Liver (tissue), 9 donors: Measurements from ENCODE around the gene FRRS1. TPM values are rescaled to one million over a fixed set of nuclear protein-coding genes. Genes with fewer than 3 reads are reported as not detected.

Experiments used
- DNase-seq: peaks from one replicate; pipeline ENCODE4 v3.0.0-alpha.2; 2017; ENCODE audit warnings: low spot score
- H3K27ac ChIP-seq, 2 donors: one replicate each; pipeline ENCODE4 v1.7.0; 2013; ENCODE audit warnings: inconsistent platforms in 2 of 2, low read length in 2 of 2, control low read depth in 1 of 2, low read depth in 1 of 2, mild to moderate bottlenecking in 1 of 2
- H3K27me3 ChIP-seq, 4 donors: one replicate each; pipeline versions ENCODE4 v1.6.1 to v1.7.0; 2013; ENCODE audit warnings: low read length in 3 of 4, inconsistent platforms in 1 of 4, mild to moderate bottlenecking in 1 of 4, moderate library complexity in 1 of 4; ENCODE audit not compliant: control insufficient read depth in 4 of 4, insufficient read depth in 4 of 4
- H3K36me3 ChIP-seq, 4 donors: one replicate each; pipeline versions ENCODE4 v1.6.1 to v1.7.0; 2013; ENCODE audit warnings: low read length in 3 of 4, mild to moderate bottlenecking in 3 of 4, low read depth in 1 of 4, moderate library complexity in 1 of 4; ENCODE audit not compliant: control insufficient read depth in 4 of 4, insufficient read depth in 3 of 4
- H3K4me1 ChIP-seq, 4 donors: one replicate each; pipeline versions ENCODE4 v1.6.1 to v1.7.0; 2013; ENCODE audit warnings: low read length in 3 of 4, mild to moderate bottlenecking in 3 of 4, moderate library complexity in 1 of 4; ENCODE audit not compliant: control insufficient read depth in 4 of 4, insufficient read depth in 4 of 4
- H3K4me3 ChIP-seq, 3 donors: one replicate each; pipeline versions ENCODE4 v1.6.1 to v1.7.0; 2013; ENCODE audit warnings: low read length in 3 of 3, control low read depth in 1 of 3, low read depth in 1 of 3, mild to moderate bottlenecking in 1 of 3
- H3K9ac ChIP-seq, 2 donors: one replicate each; pipeline ENCODE4 v1.7.0; 2013; ENCODE audit warnings: low read length in 2 of 2, mild to moderate bottlenecking in 2 of 2, moderate library complexity in 2 of 2, control low read depth in 1 of 2, low read depth in 1 of 2
- H3K9me3 ChIP-seq, 4 donors: one replicate each; pipeline versions ENCODE4 v1.6.1 to v1.7.0; 2013; ENCODE audit warnings: low read length in 3 of 4; ENCODE audit not compliant: control insufficient read depth in 4 of 4
- ATF3 ChIP-seq: IDR thresholded peaks from 2 replicates; pipeline ENCODE4 v1.6.1; 2016; ENCODE audit warnings: antibody characterized with exemption
- EGR1 ChIP-seq, 2 donors: IDR thresholded peaks; 2 replicates each; pipeline ENCODE4 v1.6.1; 2016 to 2018; ENCODE audit warnings: antibody characterized with exemption in 2 of 2, low read depth in 2 of 2
- FOXA1 ChIP-seq: IDR thresholded peaks from 2 replicates; pipeline ENCODE4 v1.6.1; 2016; ENCODE audit warnings: antibody characterized with exemption
- FOXA2 ChIP-seq: IDR thresholded peaks from 2 replicates; pipeline ENCODE4 v1.6.1; 2016; ENCODE audit warnings: antibody characterized with exemption
- GABPA ChIP-seq, 2 donors: IDR thresholded peaks in 1 of 2; conservative IDR thresholded peaks in 1 of 2; 2 replicates each; pipeline ENCODE4 v1.6.1; 2016; ENCODE audit warnings: antibody characterized with exemption in 2 of 2, mild to moderate bottlenecking in 1 of 2, moderate library complexity in 1 of 2
- HNF4A ChIP-seq, 2 donors: conservative IDR thresholded peaks; 2 replicates each; pipeline ENCODE4 v1.6.1; 2016; ENCODE audit warnings: antibody characterized with exemption in 2 of 2, mild to moderate bottlenecking in 2 of 2
- HNF4G ChIP-seq: IDR thresholded peaks from 2 replicates; pipeline ENCODE4 v1.6.1; 2016; ENCODE audit warnings: antibody characterized with exemption
- JUND ChIP-seq, 2 donors: IDR thresholded peaks; 2 replicates each; pipeline ENCODE4 v1.6.1; 2016; ENCODE audit warnings: antibody characterized with exemption in 2 of 2
- NR2F2 ChIP-seq: IDR thresholded peaks from 2 replicates; pipeline ENCODE4 v1.6.1; 2016; ENCODE audit warnings: antibody characterized with exemption
- RAD21 ChIP-seq, 2 donors: IDR thresholded peaks; 2 replicates each; pipeline ENCODE4 v1.6.1; 2016; ENCODE audit warnings: antibody characterized with exemption in 2 of 2, mild to moderate bottlenecking in 2 of 2
- REST ChIP-seq: IDR thresholded peaks from 2 replicates; pipeline ENCODE4 v1.6.1; 2016; ENCODE audit warnings: antibody characterized with exemption, mild to moderate bottlenecking
- RXRA ChIP-seq, 2 donors: IDR thresholded peaks; 2 replicates each; pipeline ENCODE4 v1.6.1; 2017 to 2018; ENCODE audit warnings: antibody characterized with exemption in 2 of 2, mild to moderate bottlenecking in 1 of 2
- SP1 ChIP-seq: IDR thresholded peaks from 2 replicates; pipeline ENCODE4 v1.6.1; 2018; ENCODE audit warnings: antibody characterized with exemption, mild to moderate bottlenecking
- TAF1 ChIP-seq: conservative IDR thresholded peaks from 2 replicates; pipeline ENCODE4 v1.6.1; 2016; ENCODE audit warnings: antibody characterized with exemption, mild to moderate bottlenecking
- YY1 ChIP-seq: IDR thresholded peaks from 2 replicates; pipeline ENCODE4 v1.6.1; 2016; ENCODE audit warnings: antibody characterized with exemption, mild to moderate bottlenecking
- WGBS: extraction: QIAGEN DNeasy Blood & Tissue Kit; methylation state at CpG from one replicate; pipeline ENCODE4 v1.1.7; 2013; 5-methylcytosine and 5-hydroxymethylcytosine counted together
- polyA plus RNA-seq, 2 donors: library from polyadenylated mRNA; stranded (reverse) in 1 of 2; unstranded in 1 of 2; fragments of 200-250 nt in 1 of 2; fragments of >200 nt in 1 of 2; fragmentation: Nextera tagmentation in 1 of 2; extraction: Ambion mirVana in 1 of 2; gene quantifications; one replicate each; pipeline versions ENCODE4 v1.2.1 to v1.2.3, GENCODE V29; 2013 to 2015
- total RNA-seq, 2 donors: library from RNA; depleted of rRNA; stranded (reverse); fragments of >200 nt; gene quantifications; one replicate each; pipeline ENCODE4 v1.2.3, GENCODE V29; 2014
- TF ChIP-seq, protein P1 (sequence below): fragments of 150-350 bp; IDR thresholded peaks from 2 replicates; pipeline ENCODE4 v1.5.1; 2017; ENCODE audit warnings: improper control_type of control experiment, low read depth, low read length; ENCODE audit not compliant: missing input control
- TF ChIP-seq, protein P2 (sequence below): IDR thresholded peaks from 2 replicates; pipeline ENCODE4 v1.6.1; 2016; ENCODE audit warnings: antibody characterized with exemption
- TF ChIP-seq, protein P3 (sequence below): IDR thresholded peaks from 2 replicates; pipeline ENCODE4 v1.6.1; 2016; ENCODE audit warnings: antibody characterized with exemption
- donor health status: healthy.
- donor health status: healthy.
- donor health status: healthy.
- donor health status: healthy.
- donor health status: healthy.

Gene FRRS1
- total and polyA plus RNA-seq, 4 donors, result 2.7 to 87.4 (median 30.4) TPM

DNA sequence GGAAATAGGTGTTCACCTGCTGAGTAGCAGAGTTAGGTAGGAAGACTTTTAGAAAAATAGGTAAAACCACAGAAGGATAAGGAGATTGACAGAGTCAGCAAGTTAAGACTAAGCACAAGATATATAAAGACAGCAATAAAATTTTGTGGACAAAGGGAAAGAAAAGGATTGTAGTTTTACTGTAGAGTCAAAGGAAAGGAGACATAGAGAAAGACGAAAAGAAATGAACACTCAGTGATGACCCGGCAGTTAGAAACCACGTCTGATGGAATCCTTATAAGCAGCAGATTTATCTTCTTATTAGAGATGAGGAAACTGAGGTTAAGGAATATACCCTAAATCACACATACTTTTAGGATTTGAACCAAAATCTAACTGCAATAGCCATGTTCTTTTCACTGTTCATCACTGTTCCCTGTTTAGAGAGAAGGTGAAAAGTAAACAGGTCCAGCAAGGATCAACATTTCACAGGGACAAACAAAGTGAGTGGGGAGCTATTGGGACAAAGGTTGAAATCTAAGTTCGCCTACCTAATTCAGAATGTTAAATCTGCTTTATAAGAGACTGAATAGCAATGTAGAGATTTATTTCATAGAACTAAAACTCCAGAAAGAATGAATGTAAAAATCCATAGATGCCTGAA, 6.8 kb downstream of the FRRS1 start:
- H3K9me3 ChIP-seq, result no peaks in the 10 kb centered on the region
- no peak for DNase-seq
- H3K4me3 ChIP-seq, result peak overlapping the region in 1 of 3 donors; percentile 40
- peaks cover 13 to 58% (median 28%) of the 10 kb centered on the region in 4 donors for H3K4me1 ChIP-seq
- TF ChIP-seq RXRA (IDR thresholded peaks at IDR 0.05) (peak; percentile 78 to 82), RAD21 (IDR thresholded peaks at IDR 0.05) (no peak), SP1 (peak; percentile 92), NR2F2 (no peak), TAF1 (no peak), EGR1 (IDR thresholded peaks at IDR 0.05; ENCODE audit: low read depth in 2 of 2) (peak in 1 of 2 donors; percentile 10), ATF3 (no peak), FOXA2 (peak; percentile 97), HNF4G (peak; percentile 44), YY1 (peak; percentile 74), JUND (IDR thresholded peaks at IDR 0.05) (peak in 1 of 2 donors; percentile 52), REST (peak; percentile 76), HNF4A (conservative IDR thresholded peaks at IDR 0.05) (peak; percentile 81 to 89), GABPA (IDR thresholded peaks at IDR 0.05 in 1 of 2, conservative IDR thresholded peaks at IDR 0.05 in 1 of 2) (no peak), FOXA1 (peak; percentile 97)
- TF ChIP-seq, protein P1, sequence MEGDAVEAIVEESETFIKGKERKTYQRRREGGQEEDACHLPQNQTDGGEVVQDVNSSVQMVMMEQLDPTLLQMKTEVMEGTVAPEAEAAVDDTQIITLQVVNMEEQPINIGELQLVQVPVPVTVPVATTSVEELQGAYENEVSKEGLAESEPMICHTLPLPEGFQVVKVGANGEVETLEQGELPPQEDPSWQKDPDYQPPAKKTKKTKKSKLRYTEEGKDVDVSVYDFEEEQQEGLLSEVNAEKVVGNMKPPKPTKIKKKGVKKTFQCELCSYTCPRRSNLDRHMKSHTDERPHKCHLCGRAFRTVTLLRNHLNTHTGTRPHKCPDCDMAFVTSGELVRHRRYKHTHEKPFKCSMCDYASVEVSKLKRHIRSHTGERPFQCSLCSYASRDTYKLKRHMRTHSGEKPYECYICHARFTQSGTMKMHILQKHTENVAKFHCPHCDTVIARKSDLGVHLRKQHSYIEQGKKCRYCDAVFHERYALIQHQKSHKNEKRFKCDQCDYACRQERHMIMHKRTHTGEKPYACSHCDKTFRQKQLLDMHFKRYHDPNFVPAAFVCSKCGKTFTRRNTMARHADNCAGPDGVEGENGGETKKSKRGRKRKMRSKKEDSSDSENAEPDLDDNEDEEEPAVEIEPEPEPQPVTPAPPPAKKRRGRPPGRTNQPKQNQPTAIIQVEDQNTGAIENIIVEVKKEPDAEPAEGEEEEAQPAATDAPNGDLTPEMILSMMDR, result no peak
- TF ChIP-seq, protein P2, sequence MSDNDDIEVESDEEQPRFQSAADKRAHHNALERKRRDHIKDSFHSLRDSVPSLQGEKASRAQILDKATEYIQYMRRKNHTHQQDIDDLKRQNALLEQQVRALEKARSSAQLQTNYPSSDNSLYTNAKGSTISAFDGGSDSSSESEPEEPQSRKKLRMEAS, result peak; percentile 15
- TF ChIP-seq, protein P3, sequence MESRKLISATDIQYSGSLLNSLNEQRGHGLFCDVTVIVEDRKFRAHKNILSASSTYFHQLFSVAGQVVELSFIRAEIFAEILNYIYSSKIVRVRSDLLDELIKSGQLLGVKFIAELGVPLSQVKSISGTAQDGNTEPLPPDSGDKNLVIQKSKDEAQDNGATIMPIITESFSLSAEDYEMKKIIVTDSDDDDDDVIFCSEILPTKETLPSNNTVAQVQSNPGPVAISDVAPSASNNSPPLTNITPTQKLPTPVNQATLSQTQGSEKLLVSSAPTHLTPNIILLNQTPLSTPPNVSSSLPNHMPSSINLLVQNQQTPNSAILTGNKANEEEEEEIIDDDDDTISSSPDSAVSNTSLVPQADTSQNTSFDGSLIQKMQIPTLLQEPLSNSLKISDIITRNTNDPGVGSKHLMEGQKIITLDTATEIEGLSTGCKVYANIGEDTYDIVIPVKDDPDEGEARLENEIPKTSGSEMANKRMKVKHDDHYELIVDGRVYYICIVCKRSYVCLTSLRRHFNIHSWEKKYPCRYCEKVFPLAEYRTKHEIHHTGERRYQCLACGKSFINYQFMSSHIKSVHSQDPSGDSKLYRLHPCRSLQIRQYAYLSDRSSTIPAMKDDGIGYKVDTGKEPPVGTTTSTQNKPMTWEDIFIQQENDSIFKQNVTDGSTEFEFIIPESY, result peak; percentile 11
- H3K36me3 ChIP-seq, result no peaks in the 10 kb centered on the region
- H3K27ac ChIP-seq, result peak overlapping the region; percentile 75 to 96
- no peaks in the 10 kb centered on the region for H3K27me3 ChIP-seq
- 39% methylated on average over 4 of the region's 4 CpGs for WGBS
- H3K9ac ChIP-seq, result peak overlapping the region; percentile 45 to 92
